K562 (cell line): ENCODE data around the gene ESR2.

Source experiments
- BRF1 ChIP-seq: IDR thresholded peaks from 3 replicates; pipeline ENCODE4 v1.6.1; 2011; ENCODE audit warnings: borderline replicate concordance, mild to moderate bottlenecking; ENCODE audit not compliant: insufficient read length; ENCODE audit errors: extremely low read depth
- FIP1L1 ChIP-seq: fragments of 200-400 bp; formaldehyde crosslinking; IDR thresholded peaks from 2 replicates; pipeline ENCODE4 v1.6.1; 2018; ENCODE audit warnings: mild to moderate bottlenecking, low read depth, low read length; ENCODE audit not compliant: poor library complexity, severe bottlenecking
- GABPA ChIP-seq: fragments of 200-800 bp; sonication (Bioruptor generic); conservative IDR thresholded peaks from 2 replicates; pipeline ENCODE4 v1.6.1; 2016; ENCODE audit warnings: low read depth, missing genetic modification characterization, missing compliant biosample characterization
- GATAD2B ChIP-seq: fragments of 450-650 bp; IDR thresholded peaks from 2 replicates; pipeline ENCODE4 v1.6.1; 2017; ENCODE audit warnings: mild to moderate bottlenecking, borderline replicate concordance
- POLR2H ChIP-seq: IDR thresholded peaks from 2 replicates; pipeline ENCODE4 v1.6.1; 2016; ENCODE audit warnings: missing genetic modification characterization, low read depth, mild to moderate bottlenecking, control low read depth, missing compliant biosample characterization, moderate library complexity
- RAD21 ChIP-seq, 2 experiments: fragments of 250-450 bp in 1 of 2; fragments of 450-650 bp in 1 of 2; sonication (Bioruptor Pico) in 1 of 2; formaldehyde crosslinking in 1 of 2; IDR thresholded peaks in 1 of 2; conservative IDR thresholded peaks in 1 of 2; 2 replicates each; pipeline versions ENCODE4 v1.4.0 to v1.8.0; 2020 to 2022; ENCODE audit warnings: mild to moderate bottlenecking in 2 of 2, moderate library complexity in 1 of 2
- RCOR1 ChIP-seq, 2 experiments: IDR thresholded peaks; 2 replicates each; pipeline ENCODE4 v1.6.1; 2012; ENCODE audit warnings: low read depth in 2 of 2, low read length in 2 of 2, borderline replicate concordance in 1 of 2, improper control_type of control experiment in 1 of 2
- SP1 ChIP-seq: sonication (generic); formaldehyde crosslinking; IDR thresholded peaks from 2 replicates; pipeline ENCODE4 v1.8.1; 2022; ENCODE audit warnings: mild to moderate bottlenecking, missing genetic modification reagents
- ZFX ChIP-seq: sonication (generic); formaldehyde crosslinking; IDR thresholded peaks from 2 replicates; pipeline ENCODE4 v1.8.0; 2022; ENCODE audit warnings: mild to moderate bottlenecking, missing genetic modification reagents, moderate library complexity
- ZNF431 ChIP-seq: sonication (generic); formaldehyde crosslinking; IDR thresholded peaks from 2 replicates; pipeline ENCODE4 v1.8.0; 2022; ENCODE audit warnings: mild to moderate bottlenecking, missing genetic modification reagents
- TF ChIP-seq, protein P1 (sequence below): sonication (generic); formaldehyde crosslinking; IDR thresholded peaks from 2 replicates; pipeline ENCODE4 v1.8.0; 2022; ENCODE audit warnings: missing genetic modification reagents, mild to moderate bottlenecking, borderline replicate concordance
- TF ChIP-seq, protein P2 (sequence below): fragments of 250-450 bp; sonication (Bioruptor Pico); IDR thresholded peaks from 2 replicates; pipeline ENCODE4 v1.8.0; 2022; ENCODE audit warnings: moderate library complexity, mild to moderate bottlenecking, inconsistent platforms
- TF ChIP-seq, protein P3 (sequence below), 3 experiments: IDR thresholded peaks in 2 of 3; conservative IDR thresholded peaks in 1 of 3; 2 replicates each; pipeline ENCODE4 v1.5.1; 2011 to 2012; ENCODE audit warnings: low read length in 3 of 3, mild to moderate bottlenecking in 3 of 3, control low read depth in 2 of 3, improper control_type of control experiment in 1 of 3, inconsistent platforms in 1 of 3, low read depth in 1 of 3, mixed read lengths in 1 of 3, moderate library complexity in 1 of 3; ENCODE audit not compliant: insufficient read depth in 2 of 3
- TF ChIP-seq, protein P4 (sequence below): sonication (generic); formaldehyde crosslinking; IDR thresholded peaks from 2 replicates; pipeline ENCODE4 v1.8.1; 2023; ENCODE audit warnings: mild to moderate bottlenecking, missing genetic modification reagents

DNA sequence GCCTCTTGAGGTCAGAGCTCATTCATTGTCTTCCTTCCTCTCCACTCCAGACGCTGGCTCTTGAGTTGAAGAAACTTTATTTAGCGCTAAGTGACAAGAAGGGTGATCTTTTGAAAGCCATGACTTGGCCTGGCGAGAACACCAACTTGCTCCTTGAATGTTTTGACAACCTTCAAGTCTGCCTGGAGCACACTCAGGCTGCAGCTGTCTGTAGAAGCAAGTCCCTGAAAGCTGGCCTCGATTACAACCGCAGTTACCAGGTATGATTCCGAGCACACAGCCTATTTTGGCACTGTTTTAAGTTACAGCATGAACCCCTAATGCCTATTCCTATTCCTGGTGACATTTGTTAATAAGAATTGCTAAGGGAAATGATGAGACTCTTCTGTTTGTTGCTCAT, 167.6 kb downstream of the ESR2 start:
- no peak for TF ChIP-seq RAD21 (CRISPR knock-in tag; conservative IDR thresholded peaks at IDR 0.05 in 1 of 2, IDR thresholded peaks at IDR 0.05 in 1 of 2)
- TF ChIP-seq, protein P1, sequence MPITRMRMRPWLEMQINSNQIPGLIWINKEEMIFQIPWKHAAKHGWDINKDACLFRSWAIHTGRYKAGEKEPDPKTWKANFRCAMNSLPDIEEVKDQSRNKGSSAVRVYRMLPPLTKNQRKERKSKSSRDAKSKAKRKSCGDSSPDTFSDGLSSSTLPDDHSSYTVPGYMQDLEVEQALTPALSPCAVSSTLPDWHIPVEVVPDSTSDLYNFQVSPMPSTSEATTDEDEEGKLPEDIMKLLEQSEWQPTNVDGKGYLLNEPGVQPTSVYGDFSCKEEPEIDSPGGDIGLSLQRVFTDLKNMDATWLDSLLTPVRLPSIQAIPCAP (CRISPR knock-in tag): no peak
- no peak for TF ChIP-seq FIP1L1
- TF ChIP-seq GATAD2B: no peak
- TF ChIP-seq, protein P2, sequence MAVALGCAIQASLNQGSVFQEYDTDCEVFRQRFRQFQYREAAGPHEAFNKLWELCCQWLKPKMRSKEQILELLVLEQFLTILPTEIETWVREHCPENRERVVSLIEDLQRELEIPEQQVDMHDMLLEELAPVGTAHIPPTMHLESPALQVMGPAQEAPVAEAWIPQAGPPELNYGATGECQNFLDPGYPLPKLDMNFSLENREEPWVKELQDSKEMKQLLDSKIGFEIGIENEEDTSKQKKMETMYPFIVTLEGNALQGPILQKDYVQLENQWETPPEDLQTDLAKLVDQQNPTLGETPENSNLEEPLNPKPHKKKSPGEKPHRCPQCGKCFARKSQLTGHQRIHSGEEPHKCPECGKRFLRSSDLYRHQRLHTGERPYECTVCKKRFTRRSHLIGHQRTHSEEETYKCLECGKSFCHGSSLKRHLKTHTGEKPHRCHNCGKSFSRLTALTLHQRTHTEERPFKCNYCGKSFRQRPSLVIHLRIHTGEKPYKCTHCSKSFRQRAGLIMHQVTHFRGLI: no peak
- TF ChIP-seq, protein P3, sequence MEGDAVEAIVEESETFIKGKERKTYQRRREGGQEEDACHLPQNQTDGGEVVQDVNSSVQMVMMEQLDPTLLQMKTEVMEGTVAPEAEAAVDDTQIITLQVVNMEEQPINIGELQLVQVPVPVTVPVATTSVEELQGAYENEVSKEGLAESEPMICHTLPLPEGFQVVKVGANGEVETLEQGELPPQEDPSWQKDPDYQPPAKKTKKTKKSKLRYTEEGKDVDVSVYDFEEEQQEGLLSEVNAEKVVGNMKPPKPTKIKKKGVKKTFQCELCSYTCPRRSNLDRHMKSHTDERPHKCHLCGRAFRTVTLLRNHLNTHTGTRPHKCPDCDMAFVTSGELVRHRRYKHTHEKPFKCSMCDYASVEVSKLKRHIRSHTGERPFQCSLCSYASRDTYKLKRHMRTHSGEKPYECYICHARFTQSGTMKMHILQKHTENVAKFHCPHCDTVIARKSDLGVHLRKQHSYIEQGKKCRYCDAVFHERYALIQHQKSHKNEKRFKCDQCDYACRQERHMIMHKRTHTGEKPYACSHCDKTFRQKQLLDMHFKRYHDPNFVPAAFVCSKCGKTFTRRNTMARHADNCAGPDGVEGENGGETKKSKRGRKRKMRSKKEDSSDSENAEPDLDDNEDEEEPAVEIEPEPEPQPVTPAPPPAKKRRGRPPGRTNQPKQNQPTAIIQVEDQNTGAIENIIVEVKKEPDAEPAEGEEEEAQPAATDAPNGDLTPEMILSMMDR (IDR thresholded peaks at IDR 0.05 in 2 of 3, conservative IDR thresholded peaks at IDR 0.05 in 1 of 3; ENCODE audit: insufficient read depth in 2 of 3, low read depth in 1 of 3, low read length in 3 of 3): no peak
- TF ChIP-seq GABPA (tag): no peak
- TF ChIP-seq BRF1: no peak
- TF ChIP-seq SP1 (CRISPR knock-in tag): no peak
- TF ChIP-seq POLR2H: no peak
- TF ChIP-seq RCOR1 (IDR thresholded peaks at IDR 0.05; ENCODE audit: borderline replicate concordance in 1 of 2, low read depth in 2 of 2, low read length in 2 of 2): no peak
- TF ChIP-seq, protein P4, sequence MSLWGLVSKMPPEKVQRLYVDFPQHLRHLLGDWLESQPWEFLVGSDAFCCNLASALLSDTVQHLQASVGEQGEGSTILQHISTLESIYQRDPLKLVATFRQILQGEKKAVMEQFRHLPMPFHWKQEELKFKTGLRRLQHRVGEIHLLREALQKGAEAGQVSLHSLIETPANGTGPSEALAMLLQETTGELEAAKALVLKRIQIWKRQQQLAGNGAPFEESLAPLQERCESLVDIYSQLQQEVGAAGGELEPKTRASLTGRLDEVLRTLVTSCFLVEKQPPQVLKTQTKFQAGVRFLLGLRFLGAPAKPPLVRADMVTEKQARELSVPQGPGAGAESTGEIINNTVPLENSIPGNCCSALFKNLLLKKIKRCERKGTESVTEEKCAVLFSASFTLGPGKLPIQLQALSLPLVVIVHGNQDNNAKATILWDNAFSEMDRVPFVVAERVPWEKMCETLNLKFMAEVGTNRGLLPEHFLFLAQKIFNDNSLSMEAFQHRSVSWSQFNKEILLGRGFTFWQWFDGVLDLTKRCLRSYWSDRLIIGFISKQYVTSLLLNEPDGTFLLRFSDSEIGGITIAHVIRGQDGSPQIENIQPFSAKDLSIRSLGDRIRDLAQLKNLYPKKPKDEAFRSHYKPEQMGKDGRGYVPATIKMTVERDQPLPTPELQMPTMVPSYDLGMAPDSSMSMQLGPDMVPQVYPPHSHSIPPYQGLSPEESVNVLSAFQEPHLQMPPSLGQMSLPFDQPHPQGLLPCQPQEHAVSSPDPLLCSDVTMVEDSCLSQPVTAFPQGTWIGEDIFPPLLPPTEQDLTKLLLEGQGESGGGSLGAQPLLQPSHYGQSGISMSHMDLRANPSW: no peak
- TF ChIP-seq ZNF431 (CRISPR knock-in tag): no peak
- no peak for TF ChIP-seq ZFX (CRISPR knock-in tag)
